ENCODE measurements around the gene RXRA.

The RXRA gene

GRCh38 chr9:134289241-134289875, 36.9 kb upstream of the RXRA start:
- no peaks in the 10 kb centered on the region for H3K36me3 ChIP-seq (ENCODE audit: insufficient read depth, low read length)
- H3K9me3 ChIP-seq (ENCODE audit: control insufficient read depth, insufficient read depth, low read length), result no peaks in the 10 kb centered on the region
- no peak overlapping the region for H3K9ac ChIP-seq (ENCODE audit: low read depth, low read length)
- peaks cover 3% of the 10 kb centered on the region; the same call in 1 of the 2 replicates for H3K4me1 ChIP-seq (ENCODE audit: insufficient read depth, low read length)

- no peaks in the 10 kb centered on the region for H3K9me3 ChIP-seq (ENCODE audit: control insufficient read depth, insufficient read depth, low read length)
- no peaks in the 10 kb centered on the region for H3K36me3 ChIP-seq (ENCODE audit: insufficient read depth, low read length)
- H3K9ac ChIP-seq (ENCODE audit: low read depth, low read length), result no peak overlapping the region
- H3K4me1 ChIP-seq (ENCODE audit: insufficient read depth, low read length), result peaks cover 3% of the 10 kb centered on the region; the same call in 1 of the 2 replicates
These were observed 35.4 kb upstream of the RXRA start for GRCh38 chr9:134290603-134291451.

- H3K9me3 ChIP-seq (ENCODE audit: control insufficient read depth, insufficient read depth, low read length), result no peaks in the 10 kb centered on the region
- H3K4me1 ChIP-seq (ENCODE audit: insufficient read depth, low read length), result peaks cover 3% of the 10 kb centered on the region; the same call in 1 of the 2 replicates
- H3K9ac ChIP-seq (ENCODE audit: low read depth, low read length), result no peak overlapping the region
- H3K36me3 ChIP-seq (ENCODE audit: insufficient read depth, low read length), result no peaks in the 10 kb centered on the region
These were observed 34.8 kb upstream of the RXRA start for GRCh38 chr9:134291452-134291881.

GRCh38 chr9:134291961-134292871, 34.0 kb upstream of the RXRA start:
- Histone ChIP-seq H3K9ac (ENCODE audit: low read depth, low read length) (no peak overlapping the region), H3K4me1 (ENCODE audit: insufficient read depth, low read length) (peaks cover 3% of the 10 kb centered on the region; the same call in 1 of the 2 replicates), H3K36me3 (ENCODE audit: insufficient read depth, low read length) (no peaks in the 10 kb centered on the region), H3K9me3 (ENCODE audit: control insufficient read depth, insufficient read depth, low read length) (no peaks in the 10 kb centered on the region)

GRCh38 chr9:134293031-134293521, 33.2 kb upstream of the RXRA start:
- no peaks in the 10 kb centered on the region for H3K36me3 ChIP-seq (ENCODE audit: insufficient read depth, low read length)
- no peaks in the 10 kb centered on the region for H3K9me3 ChIP-seq (ENCODE audit: control insufficient read depth, insufficient read depth, low read length)
- H3K9ac ChIP-seq (ENCODE audit: low read depth, low read length), result no peak overlapping the region
- H3K4me1 ChIP-seq (ENCODE audit: insufficient read depth, low read length), result 0 out of 2 replicates have a peak, but pooled peaks cover 3% of the 10 kb centered on the region

- Histone ChIP-seq H3K9ac (ENCODE audit: low read depth, low read length) (no peak overlapping the region), H3K4me1 (ENCODE audit: insufficient read depth, low read length) (0 out of 2 replicates have a peak, but pooled peaks cover 3% of the 10 kb centered on the region)
These were observed 32.6 kb upstream of the RXRA start for GRCh38 chr9:134293611-134294152.

GRCh38 chr9:134294153-134295071, 31.8 kb upstream of the RXRA start:
- H3K9ac ChIP-seq (ENCODE audit: low read depth, low read length), result no peak overlapping the region
- H3K36me3 ChIP-seq (ENCODE audit: insufficient read depth, low read length), result no peaks in the 10 kb centered on the region
- 0 out of 2 replicates have a peak, but pooled peaks cover 3% of the 10 kb centered on the region for H3K4me1 ChIP-seq (ENCODE audit: insufficient read depth, low read length)
- H3K9me3 ChIP-seq (ENCODE audit: control insufficient read depth, insufficient read depth, low read length), result no peaks in the 10 kb centered on the region

More at GRCh38 chr9:134293611-134294152, 32.6 kb upstream of the RXRA start:
- no peaks in the 10 kb centered on the region for H3K36me3 ChIP-seq (ENCODE audit: insufficient read depth, low read length)
- no peaks in the 10 kb centered on the region for H3K9me3 ChIP-seq (ENCODE audit: control insufficient read depth, insufficient read depth, low read length)

- Histone ChIP-seq H3K4me1 (ENCODE audit: insufficient read depth, low read length) (0 out of 2 replicates have a peak, but pooled peaks cover 3% of the 10 kb centered on the region), H3K36me3 (ENCODE audit: insufficient read depth, low read length) (no peaks in the 10 kb centered on the region), H3K9me3 (ENCODE audit: control insufficient read depth, insufficient read depth, low read length) (no peaks in the 10 kb centered on the region), H3K9ac (ENCODE audit: low read depth, low read length) (no peak overlapping the region; the same call in 1 of the 2 replicates)
These were observed 31.0 kb upstream of the RXRA start for GRCh38 chr9:134295101-134295745.

GRCh38 chr9:134295746-134296250, 30.5 kb upstream of the RXRA start:
- H3K9me3 ChIP-seq (ENCODE audit: control insufficient read depth, insufficient read depth, low read length), result no peaks in the 10 kb centered on the region
- H3K36me3 ChIP-seq (ENCODE audit: insufficient read depth, low read length), result no peaks in the 10 kb centered on the region
- no peak overlapping the region for H3K9ac ChIP-seq (ENCODE audit: low read depth, low read length)
- 0 out of 2 replicates have a peak, but pooled peaks cover 3% of the 10 kb centered on the region for H3K4me1 ChIP-seq (ENCODE audit: insufficient read depth, low read length)

GRCh38 chr9:134296301-134297082, 29.8 kb upstream of the RXRA start:
- Histone ChIP-seq H3K9ac (ENCODE audit: low read depth, low read length) (no peak overlapping the region), H3K9me3 (ENCODE audit: control insufficient read depth, insufficient read depth, low read length) (no peaks in the 10 kb centered on the region), H3K36me3 (ENCODE audit: insufficient read depth, low read length) (no peaks in the 10 kb centered on the region), H3K4me1 (ENCODE audit: insufficient read depth, low read length) (0 out of 2 replicates have a peak, but pooled peaks cover 3% of the 10 kb centered on the region)

- 0 out of 2 replicates have a peak, but pooled peaks cover 3% of the 10 kb centered on the region for H3K4me1 ChIP-seq (ENCODE audit: insufficient read depth, low read length)
- no peaks in the 10 kb centered on the region for H3K36me3 ChIP-seq (ENCODE audit: insufficient read depth, low read length)
- H3K9ac ChIP-seq (ENCODE audit: low read depth, low read length), result no peak overlapping the region
- H3K9me3 ChIP-seq (ENCODE audit: control insufficient read depth, insufficient read depth, low read length), result no peaks in the 10 kb centered on the region
These were observed 29.2 kb upstream of the RXRA start for GRCh38 chr9:134297083-134297410.

- H3K4me1 ChIP-seq (ENCODE audit: insufficient read depth, low read length), result 0 out of 2 replicates have a peak, but pooled peaks cover 3% of the 10 kb centered on the region
- H3K9ac ChIP-seq (ENCODE audit: low read depth, low read length), result no peak overlapping the region
- no peaks in the 10 kb centered on the region for H3K9me3 ChIP-seq (ENCODE audit: control insufficient read depth, insufficient read depth, low read length)
- H3K36me3 ChIP-seq (ENCODE audit: insufficient read depth, low read length), result no peaks in the 10 kb centered on the region
These were observed 28.7 kb upstream of the RXRA start for GRCh38 chr9:134297576-134297975.
